ENCODE data around the gene NLRP9.

Gene NLRP9

GRCh38 chr19:55673889-55674288 lies 64.3 kb downstream of the NLRP9 start:
- Histone ChIP-seq H3K36me3 (ENCODE audit: control insufficient read depth, insufficient read depth, low read length) (peaks cover 30% of the 10 kb centered on the region), H3K27ac (ENCODE audit: low read depth, low read length) (no peak overlapping the region), H3K4me1 (ENCODE audit: control insufficient read depth, insufficient read depth, low read length) (peaks cover 13% of the 10 kb centered on the region), H3K4me3 (ENCODE audit: low read length) (no peak overlapping the region), H3K9ac (ENCODE audit: low read length) (no peak overlapping the region), H3K27me3 (ENCODE audit: control insufficient read depth, insufficient read depth, low read length) (no peaks in the 10 kb centered on the region)

GRCh38 chr19:55673465-55673864 lies 64.7 kb downstream of the NLRP9 start:
- Histone ChIP-seq H3K36me3 (ENCODE audit: control insufficient read depth, insufficient read depth, low read length) (peaks cover 30% of the 10 kb centered on the region), H3K9ac (ENCODE audit: low read length) (no peak overlapping the region), H3K4me1 (ENCODE audit: control insufficient read depth, insufficient read depth, low read length) (peaks cover 13% of the 10 kb centered on the region), H3K27me3 (ENCODE audit: control insufficient read depth, insufficient read depth, low read length) (no peaks in the 10 kb centered on the region), H3K27ac (ENCODE audit: low read depth, low read length) (no peak overlapping the region), H3K4me3 (ENCODE audit: low read length) (no peak overlapping the region)

GRCh38 chr19:55672418-55672817 lies 65.8 kb downstream of the NLRP9 start:
- Histone ChIP-seq H3K27ac (ENCODE audit: low read depth, low read length) (no peak overlapping the region), H3K4me3 (ENCODE audit: low read length) (no peak overlapping the region), H3K4me1 (ENCODE audit: control insufficient read depth, insufficient read depth, low read length) (peaks cover 13% of the 10 kb centered on the region), H3K9ac (ENCODE audit: low read length) (no peak overlapping the region), H3K27me3 (ENCODE audit: control insufficient read depth, insufficient read depth, low read length) (no peaks in the 10 kb centered on the region), H3K36me3 (ENCODE audit: control insufficient read depth, insufficient read depth, low read length) (peaks cover 29% of the 10 kb centered on the region)

- no peaks in the 10 kb centered on the region for H3K27me3 ChIP-seq (ENCODE audit: control insufficient read depth, insufficient read depth, low read length)
- H3K27ac ChIP-seq (ENCODE audit: low read depth, low read length) = no peak overlapping the region
- no peak overlapping the region for H3K4me3 ChIP-seq (ENCODE audit: low read length)
- H3K9ac ChIP-seq (ENCODE audit: low read length) = no peak overlapping the region
- H3K4me1 ChIP-seq (ENCODE audit: control insufficient read depth, insufficient read depth, low read length) = peaks cover 4% of the 10 kb centered on the region
- H3K36me3 ChIP-seq (ENCODE audit: control insufficient read depth, insufficient read depth, low read length) = peaks cover 35% of the 10 kb centered on the region
These were observed 67.2 kb downstream of the NLRP9 start for GRCh38 chr19:55671054-55671378.

GRCh38 chr19:55670280-55671053 lies 67.7 kb downstream of the NLRP9 start:
- no peak overlapping the region for H3K27ac ChIP-seq (ENCODE audit: low read depth, low read length)
- peaks cover 37% of the 10 kb centered on the region for H3K36me3 ChIP-seq (ENCODE audit: control insufficient read depth, insufficient read depth, low read length)
- no peaks in the 10 kb centered on the region for H3K27me3 ChIP-seq (ENCODE audit: control insufficient read depth, insufficient read depth, low read length)
- no peaks in the 10 kb centered on the region for H3K4me1 ChIP-seq (ENCODE audit: control insufficient read depth, insufficient read depth, low read length)
- no peak overlapping the region for H3K9ac ChIP-seq (ENCODE audit: low read length)
- H3K4me3 ChIP-seq (ENCODE audit: low read length) = no peak overlapping the region

GRCh38 chr19:55669418-55670279 lies 68.6 kb downstream of the NLRP9 start:
- peaks cover 42% of the 10 kb centered on the region for H3K36me3 ChIP-seq (ENCODE audit: control insufficient read depth, insufficient read depth, low read length)
- H3K9ac ChIP-seq (ENCODE audit: low read length) = no peak overlapping the region
- no peaks in the 10 kb centered on the region for H3K27me3 ChIP-seq (ENCODE audit: control insufficient read depth, insufficient read depth, low read length)
- H3K4me1 ChIP-seq (ENCODE audit: control insufficient read depth, insufficient read depth, low read length) = no peaks in the 10 kb centered on the region
- H3K4me3 ChIP-seq (ENCODE audit: low read length) = no peak overlapping the region
- H3K27ac ChIP-seq (ENCODE audit: low read depth, low read length) = no peak overlapping the region

- H3K4me3 ChIP-seq (ENCODE audit: low read length) = no peak overlapping the region
- H3K36me3 ChIP-seq (ENCODE audit: control insufficient read depth, insufficient read depth, low read length) = peaks cover 49% of the 10 kb centered on the region
- no peaks in the 10 kb centered on the region for H3K27me3 ChIP-seq (ENCODE audit: control insufficient read depth, insufficient read depth, low read length)
- H3K27ac ChIP-seq (ENCODE audit: low read depth, low read length) = no peak overlapping the region
- no peak overlapping the region for H3K9ac ChIP-seq (ENCODE audit: low read length)
- no peaks in the 10 kb centered on the region for H3K4me1 ChIP-seq (ENCODE audit: control insufficient read depth, insufficient read depth, low read length)
These were observed 69.4 kb downstream of the NLRP9 start for GRCh38 chr19:55668603-55669348.

- peaks cover 57% of the 10 kb centered on the region for H3K36me3 ChIP-seq (ENCODE audit: control insufficient read depth, insufficient read depth, low read length)
- H3K27me3 ChIP-seq (ENCODE audit: control insufficient read depth, insufficient read depth, low read length) = no peaks in the 10 kb centered on the region
- H3K4me3 ChIP-seq (ENCODE audit: low read length) = no peak overlapping the region
- H3K9ac ChIP-seq (ENCODE audit: low read length) = no peak overlapping the region
- no peaks in the 10 kb centered on the region for H3K4me1 ChIP-seq (ENCODE audit: control insufficient read depth, insufficient read depth, low read length)
- H3K27ac ChIP-seq (ENCODE audit: low read depth, low read length) = no peak overlapping the region
These were observed 70.2 kb downstream of the NLRP9 start for GRCh38 chr19:55667958-55668357.

GRCh38 chr19:55667511-55667910 lies 70.7 kb downstream of the NLRP9 start:
- Histone ChIP-seq H3K36me3 (ENCODE audit: control insufficient read depth, insufficient read depth, low read length) (peaks cover 62% of the 10 kb centered on the region), H3K27me3 (ENCODE audit: control insufficient read depth, insufficient read depth, low read length) (no peaks in the 10 kb centered on the region), H3K4me1 (ENCODE audit: control insufficient read depth, insufficient read depth, low read length) (no peaks in the 10 kb centered on the region), H3K9ac (ENCODE audit: low read length) (no peak overlapping the region), H3K4me3 (ENCODE audit: low read length) (no peak overlapping the region), H3K27ac (ENCODE audit: low read depth, low read length) (no peak overlapping the region)

- Histone ChIP-seq H3K27ac (ENCODE audit: low read depth, low read length) (no peak overlapping the region), H3K9ac (ENCODE audit: low read length) (no peak overlapping the region)
These were observed 71.2 kb downstream of the NLRP9 start for GRCh38 chr19:55667006-55667381.

GRCh38 chr19:55666343-55667005 lies 71.7 kb downstream of the NLRP9 start:
- Histone ChIP-seq H3K4me1 (ENCODE audit: control insufficient read depth, insufficient read depth, low read length) (no peaks in the 10 kb centered on the region), H3K9ac (ENCODE audit: low read length) (no peak overlapping the region), H3K27ac (ENCODE audit: low read depth, low read length) (no peak overlapping the region), H3K36me3 (ENCODE audit: control insufficient read depth, insufficient read depth, low read length) (peaks cover 66% of the 10 kb centered on the region), H3K4me3 (ENCODE audit: low read length) (no peak overlapping the region), H3K27me3 (ENCODE audit: control insufficient read depth, insufficient read depth, low read length) (no peaks in the 10 kb centered on the region)

More at GRCh38 chr19:55667006-55667381, 71.2 kb downstream of the NLRP9 start:
- no peaks in the 10 kb centered on the region for H3K27me3 ChIP-seq (ENCODE audit: control insufficient read depth, insufficient read depth, low read length)
- H3K4me3 ChIP-seq (ENCODE audit: low read length) = no peak overlapping the region
- peaks cover 61% of the 10 kb centered on the region for H3K36me3 ChIP-seq (ENCODE audit: control insufficient read depth, insufficient read depth, low read length)
- no peaks in the 10 kb centered on the region for H3K4me1 ChIP-seq (ENCODE audit: control insufficient read depth, insufficient read depth, low read length)
